ENCODE results near the gene FECH. TPM values are rescaled to one million over a fixed set of nuclear protein-coding genes. Genes with fewer than 3 reads are reported as not detected.

FECH gene
- total and polyA plus RNA-seq, 11 donors, result 4.7 to 93.3 (median 41.4) TPM

GRCh38 chr18:57502624-57503023 is 83.9 kb downstream of the FECH start:
- TF ChIP-seq POLR2A (IDR thresholded peaks at IDR 0.05), result no peak
- TF ChIP-seq CTCF (IDR thresholded peaks at IDR 0.05), result no peak
- Histone ChIP-seq H3K4me1 (peaks cover 0 to 2% (median 0%) of the 10 kb centered on the region in 12 donors), H3K27me3 (peaks cover 0 to 1% (median 0%) of the 10 kb centered on the region in 9 donors), H3K4me3 (no peak overlapping the region), H3K27ac (no peak overlapping the region), H3K36me3 (no peaks in the 10 kb centered on the region), H3K9me3 (no peaks in the 10 kb centered on the region)
- ATAC-seq, result no peak
- intact Hi-C loops (cut with DNase I), result no loop called here
- 67 to 69% (median 68%) methylated on average over 9 of the region's 9 CpGs for WGBS, 4 donors
- no peak for DNase-seq

- Histone ChIP-seq H3K4me3 (no peak overlapping the region), H3K27ac (no peak overlapping the region), H3K9me3 (no peaks in the 10 kb centered on the region), H3K4me1 (peaks cover 0 to 6% (median 0%) of the 10 kb centered on the region in 12 donors), H3K36me3 (no peaks in the 10 kb centered on the region), H3K27me3 (no peaks in the 10 kb centered on the region)
- ATAC-seq, result no peak
- WGBS, 4 donors, result 68 to 83% (median 76%) methylated on average over 4 to 5 of the region's 5 CpGs
- TF ChIP-seq CTCF (IDR thresholded peaks at IDR 0.05) (no peak), POLR2A (IDR thresholded peaks at IDR 0.05) (no peak)
- no peak for DNase-seq
- intact Hi-C loops (cut with DNase I), result no loop called here
Observed at GRCh38 chr18:57498682-57499256, 87.7 kb downstream of the FECH start.

Other genes starting within 250 kb of the FECH start
- under 1 TPM in 1 of 9 donors, not detected in 8; 0.04 TPM for gene ST8SIA3, start 234.1 kb downstream of the FECH start, total RNA-seq
- not detected for gene ST8SIA3, start 234.1 kb downstream of the FECH start, polyA plus RNA-seq
- gene ONECUT2, start 151.3 kb downstream of the FECH start, total RNA-seq, result under 1 TPM in 5 of 9 donors, not detected in 4; 0.02 to 0.08 (median 0.05) TPM
- under 1 TPM; under 0.01 to 0.04 TPM for gene ONECUT2, start 151.3 kb downstream of the FECH start, polyA plus RNA-seq
- gene NARS1, start 35.1 kb upstream of the FECH start, total RNA-seq, result 100 to 1,000 TPM in 8 of 9 donors, 10 to 100 TPM in 1; 90.3 to 158 (median 114) TPM
- 100 to 1,000 TPM in 1 of 2 donors, 10 to 100 TPM in 1; 69.5 to 138 TPM for gene NARS1, start 35.1 kb upstream of the FECH start, polyA plus RNA-seq
- 10 to 100 TPM in 1 of 9 donors, 1 to 10 TPM in 8; 5.3 to 12.8 (median 6.5) TPM for gene ATP8B1, start 216.6 kb upstream of the FECH start, total RNA-seq
- gene ATP8B1, start 216.6 kb upstream of the FECH start, polyA plus RNA-seq, result 1 to 10 TPM; 3.0 to 3.7 TPM